Heart right ventricle (tissue), 16 donors: ENCODE data around the gene CLTCL1. TPM values are rescaled to one million over a fixed set of nuclear protein-coding genes. Genes with fewer than 3 reads are reported as not detected.
A peak's percentile ranks its signal among the peaks of the same experiment; 100 is the strongest.
"Not testable (repeated sequence)": the region's sequence is repeated elsewhere in the genome, so short reads cannot be mapped to it uniquely, and the experiment has no call there.

Source experiments
- ATAC-seq, 8 donors: fragments of 200-7000 bp; cut with Tn5 transposase; one replicate each; pipeline ENCODE4 v1.9.1; 2020; ENCODE audit warnings: mild to moderate bottlenecking in 8 of 8, moderate library complexity in 8 of 8, moderate number of reproducible peaks in 1 of 8
- DNase-seq, 2 donors: peaks; one replicate each; pipeline ENCODE4 v3.0.0-alpha.2; 2020
- H3K27ac ChIP-seq, 10 donors: fragments of 200-600 bp; sonication (generic) in 2 of 10; one replicate each; pipeline versions ENCODE4 v1.5.0 to v1.8.0; 2020 to 2022; ENCODE audit warnings: mild to moderate bottlenecking in 3 of 10
- H3K27me3 ChIP-seq, 7 donors: fragments of 200-600 bp; one replicate each; pipeline ENCODE4 v1.8.0; 2021 to 2022; ENCODE audit warnings: mild to moderate bottlenecking in 2 of 7
- H3K36me3 ChIP-seq, 9 donors: fragments of 200-600 bp; sonication (generic) in 1 of 9; one replicate each; pipeline versions ENCODE4 v1.5.0 to v1.8.0; 2020 to 2022; ENCODE audit warnings: mild to moderate bottlenecking in 2 of 9
- H3K4me1 ChIP-seq, 9 donors: fragments of 200-600 bp; sonication (generic) in 1 of 9; one replicate each; pipeline versions ENCODE4 v1.5.0 to v1.8.0; 2020 to 2022; ENCODE audit warnings: mild to moderate bottlenecking in 4 of 9
- H3K4me3 ChIP-seq, 10 donors: fragments of 200-600 bp; sonication (generic) in 2 of 10; one replicate each; pipeline versions ENCODE4 v1.5.0 to v1.8.0; 2020 to 2022; ENCODE audit warnings: mild to moderate bottlenecking in 7 of 10, moderate library complexity in 2 of 10
- H3K9me3 ChIP-seq, 11 donors: fragments of 200-600 bp in 10 of 11; sonication (generic) in 2 of 11; one replicate each; pipeline versions ENCODE4 v1.5.0 to v1.8.0; 2013 to 2022; ENCODE audit warnings: mild to moderate bottlenecking in 2 of 11, control low read depth in 1 of 11, moderate library complexity in 1 of 11
- WGBS, 2 donors: extraction: QIAGEN DNeasy Blood & Tissue Kit; methylation state at CpG; one replicate each; pipeline ENCODE4 v1.1.7; 2013; ENCODE audit warnings: inconsistent platforms in 1 of 2; 5-methylcytosine and 5-hydroxymethylcytosine counted together
- intact Hi-C, 10 donors: fragments of 100-400 bp; cut with DNase I; formaldehyde crosslinking; loops; one replicate each; pipeline versions ENCODE4 v1.11.1 to v1.14.2; 2022
- polyA plus RNA-seq, 2 donors: library from polyadenylated mRNA; stranded (reverse); fragments of 200-250 nt; gene quantifications; one replicate each; pipeline ENCODE4 v1.2.3, GENCODE V29; 2013
- total RNA-seq, 10 donors: library from RNA; stranded (reverse); fragmentation: NEBNext Ultra II Directional in 3 of 10; extraction: Animal tissue kit (Norgen Biotek cat#: 25700) in 3 of 10; gene quantifications; one replicate each; pipeline versions ENCODE4 v1.2.1 to v1.2.4, GENCODE V29; 2021 to 2023
- TF ChIP-seq, protein P1 (sequence below), 9 donors: fragments of 200-600 bp; sonication (generic) in 2 of 9; IDR thresholded peaks; one replicate each; pipeline versions ENCODE4 v1.5.0 to v1.8.0; 2021 to 2022; ENCODE audit warnings: antibody characterized with exemption in 9 of 9, mild to moderate bottlenecking in 5 of 9, moderate library complexity in 1 of 9
- donor health status: Arrhythmogenic right ventricular cardiomyopathy.
- donor health status: ischemic (EF 13 %, LVEDD 7.1; RV severe dilation, severe dysfunction).
- donor health status: healthy with polysubstance abuse.
- donor health status: DM: no; HTN: yes; CAD: no.
- donor health status: DM: no; HTN: no; CAD: no.
- donor health status: ischemic (EF 25% LVEDD 6.9; RV normal size, moderate dysfunction).
- donor health status: ischemic (EF 25% LVEDD 5.7; RV mildly dilated, moderate dysfunction).
- donor health status: healthy.
- donor health status: DM: yes; HTN: yes; CAD: no.
- donor health status: Ischemic cardiomyopathy.
- donor health status: ischemic (EF 35%, LVEDD 5.7; RV mildly dilated, moderate dysfunction).
- donor health status: nonischemic (EF 11% LVEDD 7.7; RV severe dilation, severe dysfunction).
- donor health status: DM: yes; HTN: yes; CAD: no.
- donor health status: PGD.
- donor health status: ischemic (EF 29% LVEDD 5.4; RV normal size, mild dysfunction).
- donor health status: nonischemic (EF 23%, LVEDD 6.1; RV moderate dilation, normal function).

Gene CLTCL1
- total and polyA plus RNA-seq, 12 donors, result 5.4 to 21.9 (median 13.1) TPM

DNA sequence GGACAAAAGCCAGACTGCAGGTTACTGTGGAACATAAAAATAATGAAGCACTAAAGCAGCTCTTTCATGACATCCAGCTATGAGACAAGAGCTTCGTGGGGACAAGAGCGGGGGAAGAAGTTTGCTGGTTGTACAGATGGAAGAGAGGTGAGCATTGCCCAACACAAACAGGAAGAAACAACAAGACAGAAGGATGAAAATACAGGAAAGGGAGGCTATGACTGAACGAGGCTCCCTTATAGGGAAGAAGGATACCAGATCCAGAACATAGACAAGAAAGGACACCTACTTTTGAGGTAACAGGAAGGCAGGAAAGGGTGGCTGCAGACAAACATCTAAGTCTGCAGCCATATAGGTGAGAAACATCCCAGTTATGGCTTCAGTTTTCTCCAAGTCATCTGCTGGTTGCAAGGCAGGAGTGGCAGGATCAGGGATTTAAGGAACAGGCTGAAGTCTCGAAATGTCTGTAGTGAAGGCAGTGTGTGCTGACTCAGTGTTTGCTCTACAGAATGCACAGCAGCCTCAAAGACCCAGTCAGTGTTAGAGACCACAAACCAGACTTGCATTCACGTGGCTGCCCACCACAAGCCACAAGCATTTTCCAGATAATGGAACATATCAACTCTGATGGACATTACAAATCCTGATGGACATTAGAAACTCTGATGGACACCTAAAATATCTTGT is 1.9 kb downstream of the CLTCL1 start:
- no peak overlapping the region for H3K27ac ChIP-seq
- peak overlapping the region in 2 of 10 donors; percentile 3 to 96 for H3K4me3 ChIP-seq
- intact Hi-C loops, result loop anchor here in 4 of 10 donors (5.0 to 10.0 kb wide), 8 partner anchors 65 to 185 kb away; partner anchors contain the start of genes C22orf39 (in 2 of the 4), HIRA (in 2 of the 4), MRPL40 (in 2 of the 4) and SLC25A1 (in 2 of the 4)
- H3K36me3 ChIP-seq, result no peaks in the 10 kb centered on the region
- TF ChIP-seq, protein P1, sequence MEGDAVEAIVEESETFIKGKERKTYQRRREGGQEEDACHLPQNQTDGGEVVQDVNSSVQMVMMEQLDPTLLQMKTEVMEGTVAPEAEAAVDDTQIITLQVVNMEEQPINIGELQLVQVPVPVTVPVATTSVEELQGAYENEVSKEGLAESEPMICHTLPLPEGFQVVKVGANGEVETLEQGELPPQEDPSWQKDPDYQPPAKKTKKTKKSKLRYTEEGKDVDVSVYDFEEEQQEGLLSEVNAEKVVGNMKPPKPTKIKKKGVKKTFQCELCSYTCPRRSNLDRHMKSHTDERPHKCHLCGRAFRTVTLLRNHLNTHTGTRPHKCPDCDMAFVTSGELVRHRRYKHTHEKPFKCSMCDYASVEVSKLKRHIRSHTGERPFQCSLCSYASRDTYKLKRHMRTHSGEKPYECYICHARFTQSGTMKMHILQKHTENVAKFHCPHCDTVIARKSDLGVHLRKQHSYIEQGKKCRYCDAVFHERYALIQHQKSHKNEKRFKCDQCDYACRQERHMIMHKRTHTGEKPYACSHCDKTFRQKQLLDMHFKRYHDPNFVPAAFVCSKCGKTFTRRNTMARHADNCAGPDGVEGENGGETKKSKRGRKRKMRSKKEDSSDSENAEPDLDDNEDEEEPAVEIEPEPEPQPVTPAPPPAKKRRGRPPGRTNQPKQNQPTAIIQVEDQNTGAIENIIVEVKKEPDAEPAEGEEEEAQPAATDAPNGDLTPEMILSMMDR (IDR thresholded peaks at IDR 0.05), result no peak
- DNase-seq (no peak), ATAC-seq (no peak)
- H3K27me3 ChIP-seq, result no peaks in the 10 kb centered on the region
- peaks cover 9 to 65% (median 46%) of the 10 kb centered on the region in 9 donors for H3K4me1 ChIP-seq
- 83 to 84% methylated on average over 5 of the region's 5 CpGs for WGBS, 2 donors
- H3K9me3 ChIP-seq, result no peaks in the 10 kb centered on the region

DNA sequence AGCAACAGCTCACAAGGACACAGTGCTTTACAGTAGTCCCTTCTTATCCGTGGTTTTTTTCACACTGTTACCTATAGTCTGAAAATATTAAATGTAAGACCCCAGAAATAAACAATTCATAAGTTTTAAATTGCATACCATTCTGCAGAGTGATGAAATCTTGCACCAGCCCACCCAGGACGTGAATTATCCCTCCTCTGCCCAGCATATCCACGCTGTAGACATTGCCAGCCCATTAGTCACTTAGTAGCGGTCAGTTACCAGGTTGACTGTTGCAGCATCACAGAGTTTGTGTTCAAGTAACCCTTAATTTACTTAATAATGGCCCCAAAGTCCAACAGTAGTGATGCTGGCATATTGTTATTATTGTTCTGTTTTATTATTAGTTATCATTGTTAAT is 3.6 kb downstream of the CLTCL1 start:
- no peak for DNase-seq
- no peaks in the 10 kb centered on the region for H3K27me3 ChIP-seq
- no peak for ATAC-seq
- no peaks in the 10 kb centered on the region for H3K36me3 ChIP-seq
- H3K27ac ChIP-seq, result peak overlapping the region in 1 of 10 donors; percentile 73
- TF ChIP-seq, protein P1 (IDR thresholded peaks at IDR 0.05), result no peak
- WGBS, 2 donors, result 75 to 91% methylated on average over 4 of the region's 4 CpGs
- peaks cover 9 to 77% (median 45%) of the 10 kb centered on the region in 9 donors for H3K4me1 ChIP-seq
- no peaks in the 10 kb centered on the region for H3K9me3 ChIP-seq
- intact Hi-C loops, result loop anchor here in 1 of 10 donors (10.0 kb wide), 1 partner anchor 63 kb away; no protein-coding TSS in a partner anchor
- H3K4me3 ChIP-seq, result no peak overlapping the region

GRCh38 chr22:19287076-19287707 is 4.3 kb downstream of the CLTCL1 start:
- TF ChIP-seq, protein P1 (IDR thresholded peaks at IDR 0.05), result no peak
- H3K4me3 ChIP-seq, result no peak overlapping the region
- 57 to 71% methylated on average over 5 of the region's 5 CpGs for WGBS, 2 donors
- H3K9me3 ChIP-seq, result no peaks in the 10 kb centered on the region
- H3K27ac ChIP-seq, result peak overlapping the region in 4 of 10 donors; percentile 40 to 73 (median 62)
- no peaks in the 10 kb centered on the region for H3K36me3 ChIP-seq
- no peaks in the 10 kb centered on the region for H3K27me3 ChIP-seq
- intact Hi-C loops, result loop anchor here in 1 of 10 donors (10.0 kb wide), 1 partner anchor 62 kb away; no protein-coding TSS in a partner anchor
- peaks cover 6 to 70% (median 38%) of the 10 kb centered on the region in 9 donors for H3K4me1 ChIP-seq
- no peak for ATAC-seq
- no peak for DNase-seq

DNA sequence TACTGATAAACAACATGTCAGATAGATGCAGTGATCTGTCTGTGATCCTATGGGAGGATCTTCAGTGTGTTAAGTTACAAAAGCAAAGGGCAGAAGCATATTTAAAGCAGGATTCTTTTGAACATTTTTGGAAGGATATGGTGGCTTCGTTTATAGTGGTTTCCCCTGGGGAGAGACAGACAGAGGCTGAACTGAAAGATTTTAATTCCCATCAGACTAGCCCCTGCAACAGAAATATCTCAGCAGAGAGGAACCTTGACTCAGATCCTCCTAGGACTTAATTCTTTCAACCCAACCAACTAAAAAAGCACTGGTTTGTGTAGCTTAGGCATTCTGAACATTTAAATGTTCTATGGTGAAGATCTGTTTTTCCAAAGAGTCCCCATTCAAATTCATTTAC is 5.7 kb downstream of the CLTCL1 start:
- TF ChIP-seq, protein P1 (IDR thresholded peaks at IDR 0.05), result no peak
- intact Hi-C loops, result loop anchor here in 1 of 10 donors (10.0 kb wide), 1 partner anchor 61 kb away; no protein-coding TSS in a partner anchor
- Histone ChIP-seq H3K36me3 (no peaks in the 10 kb centered on the region), H3K4me3 (no peak overlapping the region), H3K27me3 (no peaks in the 10 kb centered on the region), H3K27ac (peak overlapping the region in 8 of 10 donors; percentile 4 to 73 (median 58)), H3K9me3 (no peaks in the 10 kb centered on the region), H3K4me1 (peaks cover 5 to 67% (median 36%) of the 10 kb centered on the region in 9 donors)
- WGBS, 2 donors, result 35 to 40% methylated on average over 1 of the region's 1 CpG
- DNase-seq (no peak), ATAC-seq (peak in 5 of 8 donors; percentile 4 to 18 (median 14))

- H3K4me3 ChIP-seq, DNase-seq, intact Hi-C loops, H3K27me3 ChIP-seq, H3K27ac ChIP-seq, H3K9me3 ChIP-seq, ATAC-seq: not testable (repeated sequence)
- 97 to 98% methylated on average over 10 of the region's 10 CpGs for WGBS, 2 donors
- peaks cover 0 to 29% (median 6%) of the 10 kb centered on the region in 9 donors for H3K4me1 ChIP-seq
- H3K36me3 ChIP-seq, result peaks cover 0 to 14% (median 0%) of the 10 kb centered on the region in 9 donors
Measured at GRCh38 chr22:19279143-19279542, 12.4 kb downstream of the CLTCL1 start.
